Lower lobe of right lung (tissue), 2 donors: ENCODE data around the gene NPHS1. TPM values are rescaled to one million over a fixed set of nuclear protein-coding genes. Genes with fewer than 3 reads are reported as not detected.

Experiments used
- ATAC-seq, 2 donors: fragments of 200-7000 bp; cut with Tn5 transposase; one replicate each; pipeline ENCODE4 v1.9.1; 2020 to 2022; ENCODE audit warnings: mild to moderate bottlenecking in 2 of 2, moderate library complexity in 2 of 2
- DNase-seq: peaks from one replicate; pipeline ENCODE4 v3.0.0-alpha.2; 2020
- H3K27ac ChIP-seq: fragments of 200-600 bp; one replicate; pipeline ENCODE4 v1.8.0; 2022
- H3K27me3 ChIP-seq: fragments of 200-600 bp; one replicate; pipeline ENCODE4 v1.8.0; 2022; ENCODE audit warnings: low read depth
- H3K36me3 ChIP-seq: fragments of 200-600 bp; one replicate; pipeline ENCODE4 v1.8.0; 2022; ENCODE audit warnings: mild to moderate bottlenecking
- H3K4me1 ChIP-seq: fragments of 200-600 bp; one replicate; pipeline ENCODE4 v1.8.0; 2022
- H3K4me3 ChIP-seq: fragments of 200-600 bp; one replicate; pipeline ENCODE4 v1.8.0; 2022; ENCODE audit warnings: mild to moderate bottlenecking
- H3K9me3 ChIP-seq: fragments of 200-600 bp; one replicate; pipeline ENCODE4 v1.8.0; 2022
- CTCF ChIP-seq: fragments of 200-600 bp; IDR thresholded peaks from one replicate; pipeline ENCODE4 v1.8.0; 2022; ENCODE audit warnings: antibody characterized with exemption, mild to moderate bottlenecking
- intact Hi-C: fragments of 100-400 bp; cut with DNase I; formaldehyde crosslinking; loops from one replicate; pipeline ENCODE4 v1.11.0; 2022
- total RNA-seq: library from RNA; stranded (reverse); fragmentation: NEBNext Ultra II Directional; extraction: Animal tissue kit (Norgen Biotek cat#: 25700); gene quantifications from one replicate; pipeline ENCODE4 v1.2.1, GENCODE V29; 2021
- donor health status: DM: no; HTN: yes; CAD: no; lungs with severe emphysema.

Gene NPHS1
- total RNA-seq, 1 donor from 2014 or later: not detected

GRCh38 chr19:35777086-35777841 is 75.0 kb downstream of the NPHS1 start:
- H3K27ac ChIP-seq: no peak overlapping the region
- H3K4me3 ChIP-seq: no peak overlapping the region
- H3K36me3 ChIP-seq: peaks cover 13% of the 10 kb centered on the region
- ATAC-seq (no peak), DNase-seq (no peak)
- peaks cover 17% of the 10 kb centered on the region for H3K4me1 ChIP-seq
- TF ChIP-seq CTCF: no peak
- H3K9me3 ChIP-seq: no peaks in the 10 kb centered on the region
- intact Hi-C loops: no loop called here
- no peaks in the 10 kb centered on the region for H3K27me3 ChIP-seq

GRCh38 chr19:35776102-35776788 is 76.1 kb downstream of the NPHS1 start:
- intact Hi-C loops: no loop called here
- no peak overlapping the region for H3K27ac ChIP-seq
- H3K4me3 ChIP-seq: peak overlapping the region; percentile 92
- H3K4me1 ChIP-seq: peaks cover 17% of the 10 kb centered on the region
- TF ChIP-seq CTCF: no peak
- peaks cover 9% of the 10 kb centered on the region for H3K36me3 ChIP-seq
- H3K9me3 ChIP-seq: no peaks in the 10 kb centered on the region
- DNase-seq (no peak), ATAC-seq (no peak)
- H3K27me3 ChIP-seq: no peaks in the 10 kb centered on the region

Other genes with a start within 250 kb of the NPHS1 start
- 9.1 TPM for gene HAUS5, start 239.8 kb downstream of the NPHS1 start, total RNA-seq
- gene RBM42, start 223.5 kb downstream of the NPHS1 start, total RNA-seq: 56.1 TPM
- gene ETV2, start 210.8 kb downstream of the NPHS1 start, total RNA-seq: 1.1 TPM
- gene COX6B1, start 204.2 kb downstream of the NPHS1 start, total RNA-seq: 267 TPM
- gene UPK1A, start 186.0 kb downstream of the NPHS1 start, total RNA-seq: not detected
- 0.21 TPM for gene ZBTB32, start 147.9 kb downstream of the NPHS1 start, total RNA-seq
- 37.2 TPM for gene KMT2B, start 134.5 kb downstream of the NPHS1 start, total RNA-seq
- gene IGFLR1, start 110.1 kb downstream of the NPHS1 start, total RNA-seq: 17.1 TPM
- 20.3 TPM for gene U2AF1L4, start 107.1 kb downstream of the NPHS1 start, total RNA-seq
- 60.0 TPM for gene PSENEN, start 106.9 kb downstream of the NPHS1 start, total RNA-seq
- 7.2 TPM for gene LIN37, start 103.9 kb downstream of the NPHS1 start, total RNA-seq
- gene HSPB6, start 95.5 kb downstream of the NPHS1 start, total RNA-seq: 29.4 TPM
- gene PROSER3, start 94.3 kb downstream of the NPHS1 start, total RNA-seq: 20.8 TPM
- 13.1 TPM for gene ARHGAP33, start 76.9 kb downstream of the NPHS1 start, total RNA-seq
- gene PRODH2, start 39.7 kb downstream of the NPHS1 start, total RNA-seq: not detected
- gene KIRREL2, start 4.4 kb upstream of the NPHS1 start, total RNA-seq: 0.12 TPM
- gene APLP1, start 16.1 kb upstream of the NPHS1 start, total RNA-seq: 2.1 TPM
- 17.2 TPM for gene NFKBID, start 48.0 kb upstream of the NPHS1 start, total RNA-seq
- gene HCST, start 50.0 kb upstream of the NPHS1 start, total RNA-seq: 43.3 TPM
- 460 TPM for gene TYROBP, start 55.8 kb upstream of the NPHS1 start, total RNA-seq
- 14.6 TPM for gene LRFN3, start 83.9 kb upstream of the NPHS1 start, total RNA-seq
- gene SDHAF1, start 142.7 kb upstream of the NPHS1 start, total RNA-seq: 14.4 TPM
- 8.9 TPM for gene SYNE4, start 156.3 kb upstream of the NPHS1 start, total RNA-seq
- gene ALKBH6, start 161.7 kb upstream of the NPHS1 start, total RNA-seq: 21.0 TPM
- 8.1 TPM for gene CLIP3, start 180.4 kb upstream of the NPHS1 start, total RNA-seq
- 5.5 TPM for gene THAP8, start 201.8 kb upstream of the NPHS1 start, total RNA-seq
- 1.3 TPM for gene WDR62, start 202.4 kb upstream of the NPHS1 start, total RNA-seq